Lung (tissue), 12 donors: ENCODE measurements around the gene IL20RA. TPM values are rescaled to one million over a fixed set of nuclear protein-coding genes. Genes with fewer than 3 reads are reported as not detected.

Experiments used
- ATAC-seq: fragments of 200-7000 bp; cut with Tn5 transposase; one replicate; pipeline ENCODE4 v1.9.1; 2020; ENCODE audit warnings: moderate number of reproducible peaks; ENCODE audit not compliant: insufficient read depth, low FRiP score
- DNase-seq, 3 donors: peaks; one replicate each; pipeline ENCODE4 v3.0.0-alpha.2; 2013 to 2017
- H3K27ac ChIP-seq, 2 donors: one replicate each; pipeline ENCODE4 v1.5.1; 2013; ENCODE audit warnings: mild to moderate bottlenecking in 2 of 2, moderate library complexity in 2 of 2, control low read depth in 1 of 2, inconsistent platforms in 1 of 2, low read depth in 1 of 2, low read length in 1 of 2
- H3K27me3 ChIP-seq, 3 donors: one replicate each; pipeline ENCODE4 v1.5.1; 2013; ENCODE audit warnings: low read length in 2 of 3; ENCODE audit not compliant: control insufficient read depth in 3 of 3, insufficient read depth in 3 of 3
- H3K36me3 ChIP-seq, 4 donors: one replicate each; pipeline ENCODE4 v1.5.1; 2013; ENCODE audit warnings: low read length in 4 of 4, mild to moderate bottlenecking in 1 of 4, moderate library complexity in 1 of 4; ENCODE audit not compliant: control insufficient read depth in 4 of 4, insufficient read depth in 4 of 4
- H3K4me1 ChIP-seq, 5 donors: one replicate each; pipeline ENCODE4 v1.5.1; 2013; ENCODE audit warnings: low read length in 5 of 5, mild to moderate bottlenecking in 2 of 5, moderate library complexity in 1 of 5; ENCODE audit not compliant: control insufficient read depth in 5 of 5, insufficient read depth in 5 of 5
- H3K4me3 ChIP-seq: one replicate; pipeline ENCODE4 v1.5.1; 2013; ENCODE audit warnings: mild to moderate bottlenecking, control low read depth, moderate library complexity
- H3K9ac ChIP-seq, 2 donors: one replicate each; pipeline ENCODE4 v1.5.1; 2013; ENCODE audit warnings: low read length in 2 of 2, control low read depth in 1 of 2; ENCODE audit not compliant: insufficient read depth in 1 of 2
- H3K9me3 ChIP-seq, 4 donors: one replicate each; pipeline ENCODE4 v1.5.1; 2013; ENCODE audit warnings: low read length in 3 of 4, mild to moderate bottlenecking in 1 of 4, moderate library complexity in 1 of 4; ENCODE audit not compliant: control insufficient read depth in 4 of 4, insufficient read depth in 3 of 4
- WGBS, 2 donors: extraction: QIAGEN DNeasy Blood & Tissue Kit; methylation state at CpG; one replicate each; pipeline ENCODE4 v1.1.7; 2013; 5-methylcytosine and 5-hydroxymethylcytosine counted together
- polyA plus RNA-seq, 2 donors: library from polyadenylated mRNA; stranded (reverse); fragments of 200-250 nt; gene quantifications; one replicate each; pipeline ENCODE4 v1.2.1, GENCODE V29; 2013
- total RNA-seq, 2 donors: library from RNA; depleted of rRNA in 1 of 2; stranded (reverse); fragments of >200 nt in 1 of 2; gene quantifications; one replicate each; pipeline ENCODE4 v1.2.1, GENCODE V29; 2014 to 2021
- TF ChIP-seq, protein P1 (sequence below): IDR thresholded peaks from 2 replicates; pipeline ENCODE4 v1.5.1; 2012; ENCODE audit warnings: mild to moderate bottlenecking; ENCODE audit errors: control extremely low read depth, extremely low read depth
- donor health status: control.
- donor health status: control.
- donor health status: Bipolar disorder and iron deficiency.
- donor health status: healthy.
- donor health status: DM: yes; HTN: yes; CAD: no.

The IL20RA gene
- total and polyA plus RNA-seq, 4 donors = 3.7 to 16.2 (median 6.7) TPM

DNA sequence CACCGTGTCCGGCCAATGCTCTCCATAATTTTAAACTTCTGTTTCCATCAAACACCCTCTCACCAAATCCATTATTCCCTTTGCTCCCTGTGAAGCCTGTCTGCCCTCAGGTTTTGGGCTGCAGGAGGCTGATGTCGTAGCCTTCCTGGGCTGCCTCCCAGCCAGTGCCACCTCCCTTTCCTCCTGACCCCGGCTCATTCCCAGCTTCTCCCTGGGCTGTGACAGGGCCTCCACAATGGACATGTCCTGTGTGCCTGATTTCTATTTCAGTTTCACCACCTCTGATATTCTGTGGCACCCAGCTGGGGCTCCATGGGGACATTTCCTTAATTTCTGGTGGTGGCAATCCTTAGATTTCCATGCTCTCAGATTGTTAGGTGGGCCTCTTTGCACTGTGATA is 28.8 kb downstream of the IL20RA start:
- WGBS, 2 donors = 70 to 74% methylated on average over 4 of the region's 4 CpGs
- DNase-seq = no peak
- TF ChIP-seq, protein P1, sequence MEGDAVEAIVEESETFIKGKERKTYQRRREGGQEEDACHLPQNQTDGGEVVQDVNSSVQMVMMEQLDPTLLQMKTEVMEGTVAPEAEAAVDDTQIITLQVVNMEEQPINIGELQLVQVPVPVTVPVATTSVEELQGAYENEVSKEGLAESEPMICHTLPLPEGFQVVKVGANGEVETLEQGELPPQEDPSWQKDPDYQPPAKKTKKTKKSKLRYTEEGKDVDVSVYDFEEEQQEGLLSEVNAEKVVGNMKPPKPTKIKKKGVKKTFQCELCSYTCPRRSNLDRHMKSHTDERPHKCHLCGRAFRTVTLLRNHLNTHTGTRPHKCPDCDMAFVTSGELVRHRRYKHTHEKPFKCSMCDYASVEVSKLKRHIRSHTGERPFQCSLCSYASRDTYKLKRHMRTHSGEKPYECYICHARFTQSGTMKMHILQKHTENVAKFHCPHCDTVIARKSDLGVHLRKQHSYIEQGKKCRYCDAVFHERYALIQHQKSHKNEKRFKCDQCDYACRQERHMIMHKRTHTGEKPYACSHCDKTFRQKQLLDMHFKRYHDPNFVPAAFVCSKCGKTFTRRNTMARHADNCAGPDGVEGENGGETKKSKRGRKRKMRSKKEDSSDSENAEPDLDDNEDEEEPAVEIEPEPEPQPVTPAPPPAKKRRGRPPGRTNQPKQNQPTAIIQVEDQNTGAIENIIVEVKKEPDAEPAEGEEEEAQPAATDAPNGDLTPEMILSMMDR = no peak
- Histone ChIP-seq H3K9ac (no peak overlapping the region), H3K4me1 (peaks cover 0 to 11% (median 2%) of the 10 kb centered on the region in 5 donors), H3K9me3 (peaks cover 0 to 4% (median 2%) of the 10 kb centered on the region in 4 donors), H3K36me3 (no peaks in the 10 kb centered on the region), H3K27me3 (no peaks in the 10 kb centered on the region), H3K27ac (no peak overlapping the region), H3K4me3 (no peak overlapping the region)
- no peak for ATAC-seq

DNA sequence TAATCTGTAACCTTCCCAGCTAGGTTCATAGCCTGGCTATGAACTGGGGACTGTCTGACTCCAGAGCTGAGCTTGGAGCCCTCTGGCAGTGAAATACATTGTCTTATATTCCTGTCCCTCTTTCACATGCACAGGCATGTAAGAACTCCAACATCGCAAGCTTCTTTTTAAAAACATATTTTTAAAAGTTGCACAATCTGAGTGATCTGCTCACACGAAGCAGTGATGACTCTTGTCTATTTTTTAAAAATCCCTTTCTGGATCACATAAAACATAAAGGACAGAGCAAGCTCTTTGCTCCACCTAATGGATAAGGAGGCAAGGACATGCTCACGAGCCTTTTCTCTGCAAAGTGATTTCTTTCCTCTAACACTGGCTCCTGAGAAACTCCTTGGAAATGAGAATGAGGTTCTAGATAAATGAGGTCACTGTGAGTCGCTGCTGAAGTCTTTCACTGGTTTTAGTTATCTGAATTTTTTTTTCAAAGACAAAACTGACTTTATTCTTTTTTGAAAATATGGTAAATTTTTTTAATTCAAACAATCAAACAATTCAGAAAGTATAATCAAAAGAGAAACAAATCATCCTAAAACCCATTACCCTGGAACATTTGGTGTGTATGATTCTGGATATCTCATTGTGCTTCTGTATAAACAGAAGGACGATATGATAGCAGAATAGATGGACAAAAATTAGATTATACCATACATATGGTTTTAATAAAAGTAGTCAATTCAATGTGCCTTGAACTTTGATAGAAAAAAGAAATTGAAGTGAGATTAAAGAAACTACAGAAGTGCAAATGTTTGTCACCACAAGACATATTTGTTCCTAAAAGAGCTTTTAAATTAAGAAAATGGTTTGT is 30.8 kb downstream of the IL20RA start:
- no peaks in the 10 kb centered on the region for H3K36me3 ChIP-seq
- 38 to 42% methylated on average over 5 of the region's 5 CpGs for WGBS, 2 donors
- DNase-seq = peak in 2 of 3 donors; percentile 75 to 77
- no peak overlapping the region for H3K9ac ChIP-seq
- TF ChIP-seq, protein P1 = no peak
- H3K27ac ChIP-seq = no peak overlapping the region
- no peak for ATAC-seq
- no peak overlapping the region for H3K4me3 ChIP-seq
- H3K27me3 ChIP-seq = no peaks in the 10 kb centered on the region
- H3K4me1 ChIP-seq = peaks cover 0 to 11% (median 2%) of the 10 kb centered on the region in 5 donors
- no peaks in the 10 kb centered on the region for H3K9me3 ChIP-seq

DNA sequence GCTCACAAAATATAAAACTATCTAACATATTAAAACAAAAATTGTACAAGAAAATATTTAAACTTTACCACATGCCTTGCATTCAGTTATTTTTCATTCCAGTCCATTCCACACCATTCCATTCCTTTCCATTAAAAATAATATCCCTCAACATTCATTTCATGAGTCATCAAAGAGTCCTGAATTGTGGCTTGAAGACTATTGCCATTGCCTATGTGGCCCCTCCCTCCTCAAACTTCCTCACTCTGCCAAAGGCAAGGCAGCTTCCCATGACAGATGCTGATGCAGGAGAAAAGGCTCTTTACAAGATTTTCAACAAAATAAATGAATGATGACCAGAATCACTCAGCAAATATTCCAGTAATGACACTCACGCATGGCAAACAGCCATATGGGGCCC is 31.7 kb downstream of the IL20RA start:
- H3K36me3 ChIP-seq = peaks cover 0 to 2% (median 0%) of the 10 kb centered on the region in 4 donors
- H3K4me3 ChIP-seq = no peak overlapping the region
- ATAC-seq (no peak), DNase-seq (no peak)
- TF ChIP-seq, protein P1 = no peak
- H3K9me3 ChIP-seq = no peaks in the 10 kb centered on the region
- peaks cover 0 to 11% (median 2%) of the 10 kb centered on the region in 5 donors for H3K4me1 ChIP-seq
- no peak overlapping the region for H3K9ac ChIP-seq
- WGBS, 2 donors = 89 to 91% methylated on average over 1 of the region's 1 CpG
- no peaks in the 10 kb centered on the region for H3K27me3 ChIP-seq
- no peak overlapping the region for H3K27ac ChIP-seq
